SK-N-SH (cell line): ENCODE measurements around the gene KIF1C. TPM values are rescaled to one million over a fixed set of nuclear protein-coding genes. Genes with fewer than 3 reads are reported as not detected.

ENCODE experiments used
- CTCF ChIA-PET: fragments of 300-600, 350-600 bp; formaldehyde crosslinking; extraction: SDS; loops from one replicate; lab custom pipeline; 2021; lab: Yijun Ruan, JAX
- POLR2A ChIA-PET: fragments of 350-600 bp; sonication (Branson Sonifier 250); formaldehyde crosslinking; extraction: SDS; loops from one replicate; lab custom pipeline; 2020; ENCODE audit warnings: antibody characterized with exemption, inconsistent platforms; lab: Yijun Ruan, JAX
- DNase-seq: peaks from one replicate; pipeline ENCODE4 v3.0.0; 2012
- H2AFZ ChIP-seq: fragments of 200-600 bp; sonication (generic); 2 replicates; pipeline ENCODE4 v1.8.1; 2016; ENCODE audit warnings: antibody characterized with exemption, mild to moderate bottlenecking, low read depth
- H3F3A ChIP-seq: fragments of 200-600 bp; sonication (generic); replicated peaks from 2 replicates; pipeline ENCODE3; 2016; ENCODE audit warnings: antibody characterized with exemption, mild to moderate bottlenecking; ENCODE audit not compliant: insufficient read depth
- H3K27ac ChIP-seq, 2 experiments: fragments of 200-500 bp in 1 of 2; fragments of 200-600 bp in 1 of 2; sonication (Bioruptor generic) in 1 of 2; sonication (generic), shearing (Covaris generic) in 1 of 2; 2 replicates each; pipeline versions ENCODE4 v1.5.1 to v1.6.1; 2014 to 2016; ENCODE audit warnings: low read depth in 2 of 2, inconsistent platforms in 1 of 2, low read length in 1 of 2, mild to moderate bottlenecking in 1 of 2, mixed read lengths in 1 of 2
- H3K27me3 ChIP-seq: fragments of 200-600 bp; sonication (generic), shearing (Covaris generic); 2 replicates; pipeline ENCODE4 v1.6.1; 2016; ENCODE audit warnings: mixed run types; ENCODE audit not compliant: insufficient read depth
- H3K36me3 ChIP-seq, 2 experiments: fragments of 200-500 bp in 1 of 2; fragments of 200-600 bp in 1 of 2; sonication (Bioruptor generic) in 1 of 2; sonication (generic) in 1 of 2; replicated peaks in 1 of 2; 2 replicates each; pipeline versions ENCODE3 to v1.5.1; 2014 to 2016; ENCODE audit warnings: low read length in 1 of 2, mild to moderate bottlenecking in 1 of 2; ENCODE audit not compliant: insufficient read depth in 2 of 2, control insufficient read depth in 1 of 2
- H3K4me1 ChIP-seq, 2 experiments: fragments of 200-500 bp in 1 of 2; fragments of 200-600 bp in 1 of 2; sonication (Bioruptor generic) in 1 of 2; sonication (generic), shearing (Covaris generic) in 1 of 2; 2 replicates each; pipeline versions ENCODE4 v1.5.1 to v1.6.1; 2014 to 2016; ENCODE audit warnings: low read depth in 1 of 2, low read length in 1 of 2, mixed run types in 1 of 2; ENCODE audit not compliant: insufficient read depth in 2 of 2, control insufficient read depth in 1 of 2
- H3K4me2 ChIP-seq: fragments of 200-600 bp; sonication (generic), shearing (Covaris generic); 2 replicates; pipeline ENCODE4 v1.6.1; 2017; ENCODE audit warnings: mixed run types
- H3K4me3 ChIP-seq, 2 experiments: fragments of 200-500 bp in 1 of 2; fragments of 200-600 bp in 1 of 2; sonication (Bioruptor generic) in 1 of 2; sonication (generic), shearing (Covaris generic) in 1 of 2; 2 replicates each; pipeline versions ENCODE4 v1.5.1 to v1.8.1; 2014 to 2016; ENCODE audit warnings: low read depth in 2 of 2, inconsistent platforms in 1 of 2, low read length in 1 of 2, mild to moderate bottlenecking in 1 of 2, mixed read lengths in 1 of 2, moderate library complexity in 1 of 2
- H3K79me2 ChIP-seq: fragments of 200-600 bp; sonication (generic); 2 replicates; pipeline ENCODE4 v1.8.1; 2017; ENCODE audit warnings: mild to moderate bottlenecking; ENCODE audit not compliant: insufficient read depth
- H3K9ac ChIP-seq: fragments of 200-600 bp; sonication (generic); 2 replicates; pipeline ENCODE4 v1.6.1; 2017; ENCODE audit warnings: mixed run types
- H3K9me2 ChIP-seq: fragments of 200-600 bp; sonication (generic); 2 replicates; pipeline ENCODE4 v1.6.1; 2017; ENCODE audit warnings: mixed run types
- H3K9me3 ChIP-seq: fragments of 200-600 bp; sonication (generic); 2 replicates; pipeline ENCODE4 v1.6.1; 2017; ENCODE audit warnings: mixed run types, mild to moderate bottlenecking, moderate library complexity
- H4K20me1 ChIP-seq: fragments of 200-600 bp; sonication (generic); 2 replicates; pipeline ENCODE4 v1.6.1; 2017; ENCODE audit warnings: mild to moderate bottlenecking, mixed run types; ENCODE audit not compliant: insufficient read depth
- CHD2 ChIP-seq: fragments of 150-350 bp; IDR thresholded peaks from 2 replicates; pipeline ENCODE4 v1.6.1; 2018; ENCODE audit warnings: low read length; ENCODE audit not compliant: partially characterized antibody
- ELF1 ChIP-seq: IDR thresholded peaks from 2 replicates; pipeline ENCODE4 v1.4.0; 2012
- EZH2phosphoT487 ChIP-seq: fragments of 200-600 bp; sonication (generic); IDR thresholded peaks from 2 replicates; pipeline ENCODE4 v1.6.1; 2017; ENCODE audit warnings: low read depth, mixed run types, mild to moderate bottlenecking, antibody characterized with exemption, moderate library complexity, borderline replicate concordance
- FOSL2 ChIP-seq: IDR thresholded peaks from 2 replicates; pipeline ENCODE4 v1.4.0; 2012; ENCODE audit warnings: low read depth, mild to moderate bottlenecking, moderate library complexity, borderline replicate concordance
- FOXJ3 ChIP-seq: sonication (generic); formaldehyde crosslinking; IDR thresholded peaks from 2 replicates; pipeline ENCODE4 v1.5.1; 2020; ENCODE audit warnings: mild to moderate bottlenecking, missing genetic modification reagents
- GABPA ChIP-seq: IDR thresholded peaks from 2 replicates; pipeline ENCODE4 v1.4.0; 2012; ENCODE audit warnings: low read depth, mild to moderate bottlenecking
- GATA2 ChIP-seq: sonication (generic); formaldehyde crosslinking; IDR thresholded peaks from 2 replicates; pipeline ENCODE4 v1.5.0; 2020; ENCODE audit warnings: mild to moderate bottlenecking, missing genetic modification reagents
- MXI1 ChIP-seq: IDR thresholded peaks from 2 replicates; pipeline ENCODE4 v1.6.1; 2012; ENCODE audit warnings: mild to moderate bottlenecking, low read depth, low read length, improper control_type of control experiment
- NRF1 ChIP-seq: IDR thresholded peaks from 2 replicates; pipeline ENCODE4 v1.6.1; 2012; ENCODE audit warnings: low read depth, mild to moderate bottlenecking, low read length
- POLR2AphosphoS5 ChIP-seq: IDR thresholded peaks from 2 replicates; pipeline ENCODE4 v1.6.1; 2012; ENCODE audit warnings: low read depth, low read length
- RAD21 ChIP-seq: IDR thresholded peaks from 2 replicates; pipeline ENCODE4 v1.6.1; 2012; ENCODE audit warnings: mild to moderate bottlenecking, low read length
- RCOR1 ChIP-seq: fragments of 150-350 bp; IDR thresholded peaks from 2 replicates; pipeline ENCODE4 v1.6.1; 2017; ENCODE audit warnings: antibody characterized with exemption, low read length
- RFX5 ChIP-seq: IDR thresholded peaks from 2 replicates; pipeline ENCODE4 v1.6.1; 2012; ENCODE audit warnings: mild to moderate bottlenecking, improper control_type of control experiment, low read length
- RXRA ChIP-seq: IDR thresholded peaks from 2 replicates; pipeline ENCODE4 v1.4.0; 2012; ENCODE audit warnings: low read depth, mild to moderate bottlenecking, borderline replicate concordance
- SMC3 ChIP-seq: IDR thresholded peaks from 2 replicates; pipeline ENCODE4 v1.6.1; 2012; ENCODE audit warnings: low read depth, low read length, improper control_type of control experiment
- TAF1 ChIP-seq: IDR thresholded peaks from 2 replicates; pipeline ENCODE4 v1.6.1; 2012; ENCODE audit warnings: low read depth, mild to moderate bottlenecking, low read length, moderate library complexity, borderline replicate concordance
- TCF12 ChIP-seq: IDR thresholded peaks from 2 replicates; pipeline ENCODE4 v1.4.0; 2012
- WGBS: methylation state at CpG from one replicate; pipeline ENCODE4 v1.1.6; 2017; ENCODE audit warnings: low lambda C conversion rate; 5-methylcytosine and 5-hydroxymethylcytosine counted together
- polyA plus RNA-seq, 3 experiments: library from polyadenylated mRNA; depleted of rRNA; stranded (reverse); fragments of >200 nt; gene quantifications; 2 replicates each; pipeline ENCODE4 v1.2.3, GENCODE V29; 2012
- TF ChIP-seq, protein P1 (sequence below): fragments of 150-350 bp; IDR thresholded peaks from 2 replicates; pipeline ENCODE4 v1.6.1; 2016; ENCODE audit warnings: mild to moderate bottlenecking, low read depth, low read length
- TF ChIP-seq, protein P2 (sequence below): fragments of 150-350 bp; IDR thresholded peaks from 2 replicates; pipeline ENCODE4 v1.6.1; 2017; ENCODE audit warnings: antibody characterized with exemption, low read length, low read depth, borderline replicate concordance
- TF ChIP-seq, protein P3 (sequence below): IDR thresholded peaks from 2 replicates; pipeline ENCODE4 v1.4.0; 2012; ENCODE audit warnings: low read depth

Gene KIF1C
- polyA plus RNA-seq, 1 of the 3 experiments (the other 2 are of a cell fraction) = 58.2 TPM

DNA sequence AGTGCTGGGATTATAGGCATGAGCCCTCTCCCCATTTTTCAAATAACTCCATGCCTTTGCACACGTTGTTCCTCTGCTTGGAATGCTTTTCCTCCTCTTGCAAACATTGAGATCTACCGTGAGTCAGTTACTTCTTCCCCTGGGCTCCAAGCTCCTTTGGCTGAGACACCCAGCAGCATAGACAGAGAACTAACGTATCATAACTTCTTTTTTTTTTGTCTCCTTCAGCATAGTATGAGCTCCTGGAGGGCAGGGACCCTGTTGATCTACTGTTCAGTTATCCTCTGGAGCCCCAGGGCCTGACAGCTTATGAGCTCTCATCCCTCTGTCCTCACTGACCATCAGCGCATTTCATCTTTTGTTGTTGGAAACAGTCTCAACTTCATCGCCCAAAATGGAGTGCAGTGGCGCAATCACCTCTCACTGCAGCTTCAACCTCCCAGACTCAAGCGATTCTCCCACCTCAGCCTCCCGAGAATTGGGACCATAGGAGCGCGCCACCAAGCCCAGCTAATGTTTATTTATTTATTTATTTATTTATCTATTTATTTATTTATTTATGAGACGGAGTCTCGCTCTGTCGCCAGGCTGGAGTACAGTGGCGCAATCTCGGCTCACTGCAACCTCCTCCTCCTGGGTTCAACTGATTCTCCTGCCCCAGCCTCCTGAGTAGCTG, 32.3 kb upstream of the KIF1C start:
- CTCF ChIA-PET = interaction anchor here (0.5 to 3.0 kb wide), 4 partner anchors 8 to 56 kb away, joined by 3 to 20 read pairs (median 8); partner anchors contain the start of gene ENO3
- no peak overlapping the region; a peak in 1 of 4 replicates for H3K27ac ChIP-seq
- TF ChIP-seq RXRA (no peak), GATA2 (CRISPR knock-in tag) (no peak), RAD21 (no peak), TAF1 (no peak), GABPA (no peak), POLR2AphosphoS5 (no peak), RCOR1 (no peak), FOSL2 (no peak), FOXJ3 (CRISPR knock-in tag) (no peak), EZH2phosphoT487 (no peak), TCF12 (no peak)
- TF ChIP-seq, protein P1, sequence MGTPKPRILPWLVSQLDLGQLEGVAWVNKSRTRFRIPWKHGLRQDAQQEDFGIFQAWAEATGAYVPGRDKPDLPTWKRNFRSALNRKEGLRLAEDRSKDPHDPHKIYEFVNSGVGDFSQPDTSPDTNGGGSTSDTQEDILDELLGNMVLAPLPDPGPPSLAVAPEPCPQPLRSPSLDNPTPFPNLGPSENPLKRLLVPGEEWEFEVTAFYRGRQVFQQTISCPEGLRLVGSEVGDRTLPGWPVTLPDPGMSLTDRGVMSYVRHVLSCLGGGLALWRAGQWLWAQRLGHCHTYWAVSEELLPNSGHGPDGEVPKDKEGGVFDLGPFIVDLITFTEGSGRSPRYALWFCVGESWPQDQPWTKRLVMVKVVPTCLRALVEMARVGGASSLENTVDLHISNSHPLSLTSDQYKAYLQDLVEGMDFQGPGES = no peak
- TF ChIP-seq, protein P2, sequence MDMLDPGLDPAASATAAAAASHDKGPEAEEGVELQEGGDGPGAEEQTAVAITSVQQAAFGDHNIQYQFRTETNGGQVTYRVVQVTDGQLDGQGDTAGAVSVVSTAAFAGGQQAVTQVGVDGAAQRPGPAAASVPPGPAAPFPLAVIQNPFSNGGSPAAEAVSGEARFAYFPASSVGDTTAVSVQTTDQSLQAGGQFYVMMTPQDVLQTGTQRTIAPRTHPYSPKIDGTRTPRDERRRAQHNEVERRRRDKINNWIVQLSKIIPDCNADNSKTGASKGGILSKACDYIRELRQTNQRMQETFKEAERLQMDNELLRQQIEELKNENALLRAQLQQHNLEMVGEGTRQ = no peak
- TF ChIP-seq, all 33 proteins: peak for 0
- Histone ChIP-seq H3K4me1 (peaks cover 16 to 24% of the 10 kb centered on the region in 2 experiments; a peak in 3 of 4 replicates), H3K27me3 (no peaks in the 10 kb centered on the region), H3K36me3 (peaks cover under 1 to 20% of the 10 kb centered on the region in 2 experiments), H3K9ac (no peak overlapping the region), H3K9me3 (no peaks in the 10 kb centered on the region), H3K79me2 (peaks cover 46% of the 10 kb centered on the region), H4K20me1 (no peaks in the 10 kb centered on the region), H3K4me3 (no peak overlapping the region), H3F3A (peaks cover 24% of the 10 kb centered on the region), H3K9me2 (no peaks in the 10 kb centered on the region), H2AFZ (no peak overlapping the region), H3K4me2 (no peak overlapping the region)
- POLR2A ChIA-PET = interaction anchor here (3.6 to 4.2 kb wide), 2 partner anchors 13 to 18 kb away, joined by 32 to 56 read pairs; partner anchors contain the start of genes ENO3 and PFN1
- WGBS = 97% methylated on average over 15 of the region's 15 CpGs
- DNase-seq = no peak

DNA sequence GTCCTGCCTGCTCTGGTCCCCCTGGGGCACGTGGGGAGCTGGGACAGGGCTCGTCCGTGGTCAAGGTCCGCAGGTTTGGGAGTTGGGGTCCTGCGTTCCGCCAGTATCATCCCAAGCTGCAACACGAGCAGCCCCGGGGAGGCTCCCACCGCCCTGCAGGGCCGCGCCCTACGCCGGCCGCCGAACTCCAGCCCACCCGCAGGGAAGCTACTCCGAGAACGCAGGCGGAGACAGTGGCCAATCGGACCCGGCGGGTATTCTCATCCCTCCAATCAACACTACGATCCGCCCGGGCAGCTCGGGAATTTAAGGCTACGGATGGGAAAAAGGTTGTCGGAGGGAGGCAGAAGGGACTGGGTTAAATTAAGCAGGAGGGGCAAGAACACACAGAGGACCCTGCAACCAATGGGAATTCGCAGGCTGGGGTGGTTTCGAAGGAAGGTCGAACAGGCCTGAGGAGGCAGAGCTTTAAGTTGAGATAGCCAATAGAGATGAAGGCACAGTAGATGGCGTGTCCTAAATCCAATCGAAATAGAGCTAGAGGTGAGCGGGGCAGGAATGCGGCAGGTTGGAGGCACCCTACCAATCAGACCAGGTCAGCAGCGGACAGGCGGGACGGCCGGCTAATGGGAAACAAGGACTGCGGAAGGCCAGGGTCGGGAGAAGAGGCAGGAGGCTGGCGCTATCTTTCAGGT, 30.8 kb upstream of the KIF1C start:
- POLR2A ChIA-PET = interaction anchor here (0.6 to 4.2 kb wide), 12 partner anchors 8 to 231 kb away, joined by 3 to 56 read pairs (median 5); partner anchors contain the start of genes ENO3, INCA1, KIF1C and PFN1
- H2AFZ ChIP-seq = no peak overlapping the region; the same call in 1 of the 2 replicates
- 2% methylated on average over 30 of the region's 42 CpGs for WGBS
- TF ChIP-seq FOSL2 (no peak), CHD2 (peak; percentile 94), GABPA (peak; percentile 45), ELF1 (peak; percentile 75), MXI1 (0 out of 2 replicates have a peak, but pooled peaks have one; percentile 31), SMC3 (no peak), RFX5 (peak; percentile 87), NRF1 (0 out of 2 replicates have a peak, but pooled peaks have one; percentile 14), POLR2AphosphoS5 (peak; percentile 8; the same call in 1 of the 2 replicates)
- TF ChIP-seq, protein P1 = peak; percentile 98
- TF ChIP-seq, protein P2 = 0 out of 2 replicates have a peak, but pooled peaks have one; percentile 22
- TF ChIP-seq, protein P3, sequence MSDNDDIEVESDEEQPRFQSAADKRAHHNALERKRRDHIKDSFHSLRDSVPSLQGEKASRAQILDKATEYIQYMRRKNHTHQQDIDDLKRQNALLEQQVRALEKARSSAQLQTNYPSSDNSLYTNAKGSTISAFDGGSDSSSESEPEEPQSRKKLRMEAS = peak; percentile 81; the same call in 1 of the 2 replicates

More for the DNA sequence above, 30.8 kb upstream of the KIF1C start:
- Histone ChIP-seq H3K9me3 (no peaks in the 10 kb centered on the region), H3F3A (peaks cover 24% of the 10 kb centered on the region), H3K4me3 (peak overlapping the region; percentile 59 to 72), H3K9me2 (no peaks in the 10 kb centered on the region), H3K79me2 (peaks cover 46% of the 10 kb centered on the region), H3K36me3 (peaks cover 2 to 20% of the 10 kb centered on the region in 2 experiments), H3K27me3 (no peaks in the 10 kb centered on the region), H3K27ac (peak overlapping the region; percentile 93 to 96), H3K4me1 (peaks cover 16 to 24% of the 10 kb centered on the region in 2 experiments; a peak in 3 of 4 replicates), H3K4me2 (peak overlapping the region; percentile 97), H3K9ac (peak overlapping the region; percentile 77), H4K20me1 (no peaks in the 10 kb centered on the region)
- peak; percentile 94 for DNase-seq
- CTCF ChIA-PET = interaction anchor here (0.8 to 6.6 kb wide), 10 partner anchors 10 to 94 kb away, joined by 3 to 52 read pairs (median 5); partner anchors contain the start of genes CAMTA2, ENO3, RNF167 and SLC25A11
